CD4-positive, alpha-beta T cell treated with Interleukin-21 for 1 hour (primary cell): ENCODE results near the gene BUD31.
"Not testable (repeated sequence)": the region's sequence is repeated elsewhere in the genome, so short reads cannot be mapped to it uniquely, and the experiment has no call there.

Experiments
- DNase-seq: peaks from one replicate; pipeline ENCODE4 v3.0.0-alpha.2; 2020

Gene BUD31

DNA sequence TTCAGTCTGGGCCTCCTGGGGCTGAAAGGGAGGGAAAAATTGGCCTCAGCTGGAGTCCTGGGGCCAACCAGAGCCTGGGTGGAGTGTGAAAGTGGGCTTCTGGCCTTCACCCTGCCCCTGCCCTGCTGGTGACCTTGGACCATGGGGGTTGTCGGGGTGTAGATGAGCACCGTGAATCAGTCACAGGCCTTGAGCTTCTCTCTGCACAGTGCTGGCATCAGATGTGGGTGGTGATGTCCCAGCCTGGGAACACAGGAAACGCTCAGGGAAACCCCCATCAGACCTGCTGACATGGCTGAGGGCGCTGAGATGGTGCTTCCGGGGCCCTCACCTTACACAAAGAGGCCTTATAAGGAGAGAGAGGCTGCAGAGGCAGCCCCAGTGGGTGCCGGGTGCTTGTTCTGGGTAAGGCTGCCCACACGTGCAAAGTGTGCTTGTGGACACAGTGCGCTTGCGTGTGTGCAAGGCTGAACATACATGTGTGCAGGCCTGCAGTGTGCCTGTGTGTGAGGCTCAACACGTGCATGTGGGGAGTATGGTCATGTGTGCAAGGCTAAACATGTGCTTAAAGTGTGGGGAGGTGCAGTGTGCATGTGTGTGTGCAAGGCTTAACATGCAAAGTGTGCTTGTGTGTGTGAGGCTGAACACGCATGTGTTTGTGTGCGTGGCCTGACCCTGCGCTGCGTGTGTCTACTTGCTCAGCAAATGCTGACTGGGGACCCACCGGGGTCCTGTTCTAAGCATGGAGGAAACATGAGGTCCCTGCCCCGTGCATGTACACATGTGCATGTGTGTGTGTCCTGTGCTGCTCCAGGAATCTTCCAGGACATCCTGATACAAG is 27.7 kb upstream of the BUD31 start:
- DNase-seq: peak; percentile 96

DNA sequence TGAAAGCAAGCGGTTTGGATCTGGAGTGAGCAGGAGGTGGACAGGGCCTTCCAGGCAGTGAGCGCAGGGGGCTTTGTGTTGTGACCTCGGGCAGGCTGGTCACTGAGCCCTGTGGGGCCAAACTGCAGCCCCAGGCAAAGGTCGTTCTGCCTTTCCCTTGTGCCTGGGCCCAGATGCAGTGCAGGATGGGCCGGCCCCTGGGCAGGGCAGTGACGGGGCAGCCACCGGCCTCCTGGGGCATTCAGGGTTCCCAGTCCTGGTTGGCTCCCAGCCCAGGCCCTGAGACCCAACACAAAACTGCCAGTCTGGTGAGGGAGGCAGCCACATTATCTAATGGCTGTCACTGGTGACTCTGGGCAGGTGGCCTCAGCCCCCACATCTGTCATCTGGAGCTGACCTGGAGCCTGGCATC is 27.1 kb upstream of the BUD31 start:
- no peak for DNase-seq

DNA sequence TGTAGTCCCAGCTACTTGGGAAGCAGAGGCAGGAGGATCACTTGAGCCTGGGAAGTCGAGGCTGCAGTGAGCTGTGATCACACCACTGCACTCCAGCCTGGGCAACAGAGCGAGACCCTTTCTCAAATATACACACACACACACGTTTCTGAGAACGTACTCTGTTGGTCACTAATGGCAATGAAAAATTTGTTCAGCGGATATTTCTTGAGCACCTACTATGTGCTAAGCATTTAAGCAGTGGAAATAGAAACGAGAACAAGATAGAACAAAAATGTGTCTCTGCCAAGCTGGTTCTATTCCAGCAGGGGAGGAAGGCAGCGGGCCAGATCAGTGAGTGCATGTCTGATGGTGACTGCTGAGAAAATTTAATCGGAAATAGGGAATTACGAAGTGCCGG is 25.6 kb upstream of the BUD31 start:
- no peak for DNase-seq

DNA sequence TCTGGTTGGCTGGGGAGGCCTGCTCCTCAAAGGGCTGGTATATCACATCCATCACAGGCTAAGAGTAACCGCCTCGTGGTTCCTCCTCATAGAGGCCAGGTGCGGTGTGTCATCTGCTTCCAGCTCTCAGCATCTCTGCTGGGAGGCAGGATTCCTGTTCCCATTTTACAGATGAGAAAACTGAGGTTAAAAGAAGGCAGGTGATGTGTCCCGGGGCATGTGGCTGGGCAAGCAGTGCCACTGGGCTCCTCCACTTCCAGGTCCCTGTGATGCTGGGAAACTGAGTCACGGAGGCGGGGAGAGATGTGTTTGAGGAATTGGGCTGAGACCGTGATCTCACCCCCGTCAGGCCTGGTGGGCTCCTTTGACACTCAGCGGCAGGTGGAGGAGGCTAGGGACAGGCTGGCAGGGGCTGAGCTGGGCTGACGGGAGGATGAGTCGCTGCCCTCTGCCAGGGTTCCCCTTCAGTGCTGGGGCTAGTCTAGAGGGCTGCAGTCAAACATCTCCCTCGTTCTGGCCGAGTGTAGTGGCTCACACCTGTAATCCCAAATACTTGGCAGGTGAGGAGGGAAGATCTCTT is 24.9 kb upstream of the BUD31 start:
- no peak for DNase-seq

DNA sequence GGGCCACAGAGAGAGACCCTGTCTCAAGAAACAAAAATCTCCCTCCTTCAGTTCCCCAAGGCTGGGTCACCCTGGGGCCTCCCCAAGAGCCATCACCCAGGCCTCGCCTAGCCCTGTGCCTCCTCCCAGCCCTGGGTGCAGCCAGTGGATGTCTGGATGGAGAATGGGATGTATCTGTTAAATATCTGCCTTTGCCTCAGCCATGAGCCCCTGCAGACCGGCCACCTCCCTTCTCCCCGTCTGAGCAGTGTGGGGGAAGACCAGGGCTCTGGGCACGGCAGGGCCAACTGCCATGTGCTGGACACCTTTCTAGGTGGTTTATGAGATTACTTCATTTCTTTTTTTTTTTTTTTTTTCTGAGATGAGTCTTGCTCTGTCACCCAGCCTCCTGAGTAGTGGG is 24.2 kb upstream of the BUD31 start:
- no peak for DNase-seq

DNA sequence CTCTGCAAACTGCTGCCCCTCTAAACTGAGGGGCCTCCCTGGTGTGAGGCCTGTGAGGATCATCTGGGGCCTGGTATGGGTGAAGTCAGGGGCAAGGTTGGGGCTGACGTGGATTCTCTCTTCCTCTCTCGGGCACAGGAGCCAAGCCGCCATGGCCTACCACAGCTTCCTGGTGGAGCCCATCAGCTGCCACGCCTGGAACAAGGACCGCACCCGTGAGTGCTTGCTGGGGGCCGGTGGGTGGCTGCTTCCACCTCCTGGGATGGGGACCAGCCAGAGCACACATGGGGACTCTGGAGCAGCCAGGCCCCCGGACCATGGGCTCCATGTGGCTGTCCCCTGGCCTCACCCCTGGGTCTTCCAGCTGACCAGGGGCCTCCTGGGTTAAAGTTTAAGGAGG is 23.2 kb upstream of the BUD31 start:
- DNase-seq: no peak

DNA sequence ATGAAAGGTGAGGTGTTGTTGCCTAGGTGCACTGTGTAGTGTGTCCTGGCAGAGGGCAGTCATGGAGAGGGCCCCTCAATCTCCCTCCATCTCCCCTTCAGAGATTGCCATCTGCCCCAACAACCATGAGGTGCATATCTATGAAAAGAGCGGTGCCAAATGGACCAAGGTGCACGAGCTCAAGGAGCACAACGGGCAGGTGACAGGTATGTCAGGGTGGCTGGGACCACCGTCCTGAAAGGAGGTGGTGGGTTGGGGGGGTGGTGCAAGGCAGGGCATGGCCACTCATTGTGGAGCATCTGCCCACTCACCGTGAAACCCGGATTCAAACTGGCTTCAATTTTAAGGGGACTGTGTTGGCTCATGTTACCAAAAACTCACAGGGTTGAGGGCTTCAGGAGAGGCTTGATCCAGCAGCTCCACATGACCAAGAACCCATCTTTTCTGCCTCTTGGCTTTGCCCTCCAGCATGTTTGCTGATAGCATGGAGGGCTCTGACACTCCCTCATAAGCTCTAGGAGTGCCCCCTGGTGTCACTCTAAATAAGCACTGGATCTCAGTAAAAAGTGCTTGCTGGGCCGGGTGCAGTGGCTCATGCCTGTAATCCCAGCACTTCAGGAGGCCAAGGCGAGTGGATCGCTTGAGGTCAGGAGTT is 22.1 kb upstream of the BUD31 start:
- DNase-seq: peak; percentile 66

DNA sequence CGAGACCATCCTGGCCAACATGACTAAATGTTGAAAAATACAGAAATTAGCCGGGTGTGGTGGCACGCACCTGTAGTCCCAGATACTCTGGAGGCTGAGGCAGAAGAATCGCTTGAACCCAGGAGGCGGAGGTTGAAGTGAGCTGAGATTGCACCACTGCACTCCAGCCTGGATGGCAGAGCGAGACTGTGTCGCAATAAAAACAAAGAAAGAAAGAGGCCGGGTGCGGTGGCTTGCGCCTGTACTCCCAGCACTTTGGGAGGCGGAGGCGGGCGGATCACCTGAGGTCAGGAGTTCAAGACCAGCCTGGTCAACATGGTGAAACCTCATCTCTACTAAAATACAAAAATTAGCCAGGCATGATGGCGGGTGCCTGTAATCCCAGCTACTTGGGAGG is 21.5 kb upstream of the BUD31 start:
- DNase-seq: not testable (repeated sequence)

DNA sequence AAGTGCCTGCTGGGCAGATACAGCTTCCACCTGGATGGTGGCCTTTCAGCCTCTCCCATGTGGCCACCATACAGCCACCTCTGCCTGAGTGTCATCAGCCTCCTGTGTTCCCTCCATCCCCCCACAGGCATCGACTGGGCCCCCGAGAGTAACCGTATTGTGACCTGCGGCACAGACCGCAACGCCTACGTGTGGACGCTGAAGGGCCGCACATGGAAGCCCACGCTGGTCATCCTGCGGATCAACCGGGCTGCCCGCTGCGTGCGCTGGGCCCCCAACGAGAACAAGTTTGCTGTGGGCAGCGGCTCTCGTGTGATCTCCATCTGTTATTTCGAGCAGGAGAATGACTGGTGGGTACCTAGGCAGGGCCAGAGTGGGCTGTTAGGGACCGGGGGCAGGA is 20.9 kb upstream of the BUD31 start:
- DNase-seq: no peak

DNA sequence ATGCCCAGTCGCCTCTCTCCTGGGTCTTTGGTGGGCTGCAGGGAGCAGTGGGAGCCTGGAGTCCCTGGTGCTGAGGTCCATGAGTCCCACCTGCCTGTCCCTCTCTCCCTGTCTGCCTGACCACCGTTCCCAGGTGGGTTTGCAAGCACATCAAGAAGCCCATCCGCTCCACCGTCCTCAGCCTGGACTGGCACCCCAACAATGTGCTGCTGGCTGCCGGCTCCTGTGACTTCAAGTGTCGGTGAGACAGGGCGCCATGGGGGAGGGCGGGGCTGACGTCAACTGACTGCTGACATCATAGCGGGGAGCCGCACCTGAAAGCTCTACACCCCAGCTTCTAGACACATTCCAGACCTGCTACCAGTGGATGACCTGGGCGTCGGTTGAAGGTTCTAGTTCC is 19.0 kb upstream of the BUD31 start:
- no peak for DNase-seq

DNA sequence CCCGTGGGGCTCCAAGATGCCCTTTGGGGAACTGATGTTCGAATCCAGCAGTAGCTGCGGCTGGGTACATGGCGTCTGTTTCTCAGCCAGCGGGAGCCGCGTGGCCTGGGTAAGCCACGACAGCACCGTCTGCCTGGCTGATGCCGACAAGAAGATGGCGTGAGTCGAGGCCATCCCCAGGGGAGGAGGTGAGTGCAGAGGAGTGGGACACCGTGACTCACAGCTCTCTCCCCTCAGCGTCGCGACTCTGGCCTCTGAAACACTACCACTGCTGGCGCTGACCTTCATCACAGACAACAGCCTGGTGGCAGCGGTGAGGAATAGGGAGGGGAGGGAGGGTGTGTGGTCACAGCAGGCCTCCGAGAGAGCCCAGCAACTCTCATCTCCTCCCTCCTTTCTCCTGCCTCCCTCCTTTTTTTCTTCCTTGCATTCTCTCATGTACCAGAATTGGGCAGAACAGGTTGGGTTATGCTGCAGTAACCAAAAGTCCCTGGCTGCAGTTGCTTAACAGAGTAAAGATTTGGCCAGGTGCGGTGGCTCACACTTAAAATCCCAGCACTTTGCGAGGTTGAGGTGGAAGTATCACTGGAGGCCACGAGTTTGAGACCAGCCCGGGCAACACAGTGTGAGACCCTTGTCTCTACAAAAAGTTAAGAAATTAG is 17.7 kb upstream of the BUD31 start:
- DNase-seq: no peak

DNA sequence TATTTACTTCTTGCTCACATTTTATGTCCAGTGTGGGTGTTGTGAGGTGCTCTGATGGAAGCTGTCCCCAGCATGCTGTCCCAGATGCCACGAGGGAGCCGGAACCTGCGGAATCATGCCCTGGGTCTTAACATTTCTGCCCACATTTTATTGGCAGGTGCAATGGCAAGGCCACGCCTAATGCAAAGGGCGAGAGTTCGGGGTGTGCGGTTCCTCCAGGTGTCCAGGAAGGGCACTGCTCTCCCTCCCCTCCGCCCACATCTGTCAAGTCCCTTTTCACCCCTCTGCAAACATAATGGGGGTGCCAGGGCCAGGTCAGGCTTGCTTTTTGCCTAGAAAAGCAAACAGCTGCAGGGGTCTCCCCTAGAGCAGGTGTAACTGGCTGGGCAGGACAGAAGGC is 16.7 kb upstream of the BUD31 start:
- no peak for DNase-seq

DNA sequence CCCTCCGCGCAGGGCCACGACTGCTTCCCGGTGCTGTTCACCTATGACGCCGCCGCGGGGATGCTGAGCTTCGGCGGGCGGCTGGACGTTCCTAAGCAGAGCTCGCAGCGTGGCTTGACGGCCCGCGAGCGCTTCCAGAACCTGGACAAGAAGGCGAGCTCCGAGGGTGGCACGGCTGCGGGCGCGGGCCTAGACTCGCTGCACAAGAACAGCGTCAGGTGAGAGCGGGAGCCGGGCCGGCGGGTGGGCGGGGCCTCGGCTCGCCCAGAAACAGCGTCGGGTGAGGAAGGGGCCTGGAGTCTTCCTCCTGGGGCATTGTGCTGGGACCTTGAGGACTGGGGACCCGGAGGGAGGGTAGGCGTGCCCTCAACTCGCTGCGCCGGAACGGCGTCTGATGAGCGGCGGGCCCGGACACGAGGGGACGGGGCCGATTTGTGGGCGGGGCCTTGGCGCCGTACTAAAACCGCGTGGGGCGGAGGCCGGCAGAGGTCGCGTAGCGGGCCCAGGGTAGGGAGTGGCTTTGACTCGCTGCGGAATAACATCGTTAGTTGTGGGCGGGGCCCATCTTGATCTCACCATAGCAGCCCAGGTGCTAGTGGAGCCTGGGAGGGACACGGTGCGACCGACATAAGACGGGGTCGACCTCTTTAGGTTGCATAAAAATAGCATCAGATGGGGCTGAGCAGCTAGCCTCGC is 16.0 kb upstream of the BUD31 start:
- DNase-seq: peak; percentile 90

DNA sequence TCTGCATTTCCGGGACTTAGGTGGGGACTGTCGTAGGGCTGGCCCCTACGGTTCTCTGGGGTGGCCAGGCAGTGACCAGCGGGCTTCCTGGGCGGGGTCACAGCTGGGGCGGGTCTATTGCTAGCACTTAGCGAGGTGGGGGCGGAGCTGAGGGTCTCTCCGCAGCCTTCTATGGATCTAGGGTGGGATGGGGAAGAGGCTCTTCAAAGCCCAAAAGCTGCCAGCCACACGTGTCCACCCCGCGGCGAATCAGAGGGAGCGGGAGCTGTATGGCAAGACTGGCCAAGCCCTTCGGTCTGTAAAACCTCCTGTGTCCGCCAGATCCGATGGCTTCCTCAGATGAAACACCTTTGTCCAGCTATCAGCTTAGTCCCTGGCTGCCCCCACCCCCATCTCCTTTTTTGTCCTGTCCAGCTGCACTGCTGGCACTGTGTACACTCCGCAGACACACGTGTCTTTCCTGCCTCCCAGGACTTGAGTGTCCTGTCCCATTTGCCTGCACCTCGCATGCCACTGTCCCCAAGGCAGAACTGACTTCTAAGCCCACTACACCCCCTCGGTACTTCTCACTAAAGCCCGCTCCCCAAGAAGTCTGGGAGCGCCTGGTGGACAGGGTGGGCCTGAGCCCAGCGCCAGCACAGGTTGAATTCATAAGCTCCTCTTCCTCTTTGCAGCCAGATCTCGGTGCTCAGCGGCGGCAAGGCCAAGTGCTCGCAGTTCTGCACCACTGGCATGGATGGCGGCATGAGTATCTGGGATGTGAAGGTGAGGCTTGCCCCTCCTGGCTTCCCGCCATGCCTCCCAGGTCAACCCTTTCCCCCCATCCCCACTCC is 15.2 kb upstream of the BUD31 start:
- DNase-seq: no peak

DNA sequence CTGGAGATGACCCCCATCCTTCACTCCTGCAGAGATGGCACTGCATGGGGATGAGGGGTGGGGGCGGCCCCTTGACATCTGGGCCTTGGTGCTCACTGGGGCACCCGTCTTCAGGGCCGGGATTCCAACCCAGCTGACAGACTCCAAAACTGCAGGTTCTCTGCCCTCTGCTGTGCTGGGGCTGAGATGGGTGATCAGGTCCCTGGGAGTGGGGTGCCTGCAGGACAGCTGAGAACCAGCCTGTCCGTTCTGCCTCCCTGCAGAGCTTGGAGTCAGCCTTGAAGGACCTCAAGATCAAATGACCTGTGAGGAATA is 14.6 kb upstream of the BUD31 start:
- DNase-seq: no peak

DNA sequence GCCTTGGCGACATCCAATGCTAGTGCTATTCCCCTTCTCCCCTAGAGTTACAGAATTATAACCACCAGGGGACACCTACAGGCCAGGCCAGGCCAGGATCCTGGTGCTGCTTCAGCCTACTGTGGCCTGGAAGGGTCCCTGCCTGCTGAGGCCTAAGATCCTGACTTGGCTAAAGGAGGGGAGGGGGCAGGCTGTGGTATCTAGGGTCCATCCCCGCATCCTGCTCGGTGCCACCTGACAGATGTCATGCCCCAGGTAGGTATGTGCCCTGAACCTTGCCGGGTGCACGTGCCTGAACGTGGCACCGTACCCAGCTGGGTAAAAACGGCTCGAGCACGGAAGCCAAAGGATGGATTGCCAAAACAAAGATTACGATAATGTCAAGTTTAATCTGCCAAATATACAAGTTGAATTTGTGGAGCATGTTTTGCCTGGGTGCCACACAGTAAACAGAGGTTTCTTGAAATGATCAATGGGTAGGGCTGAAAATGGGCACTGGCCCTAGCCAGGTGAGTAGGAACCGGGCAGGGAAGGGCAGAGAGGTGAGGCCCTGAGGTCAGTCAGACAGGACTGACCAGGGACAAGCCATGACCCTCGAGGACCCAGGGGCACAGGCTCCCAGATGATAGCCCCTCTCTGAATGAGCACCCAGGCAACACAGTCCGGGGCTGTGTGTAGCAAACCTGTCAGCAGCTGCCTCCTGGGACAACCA is 13.0 kb upstream of the BUD31 start:
- DNase-seq: no peak

DNA sequence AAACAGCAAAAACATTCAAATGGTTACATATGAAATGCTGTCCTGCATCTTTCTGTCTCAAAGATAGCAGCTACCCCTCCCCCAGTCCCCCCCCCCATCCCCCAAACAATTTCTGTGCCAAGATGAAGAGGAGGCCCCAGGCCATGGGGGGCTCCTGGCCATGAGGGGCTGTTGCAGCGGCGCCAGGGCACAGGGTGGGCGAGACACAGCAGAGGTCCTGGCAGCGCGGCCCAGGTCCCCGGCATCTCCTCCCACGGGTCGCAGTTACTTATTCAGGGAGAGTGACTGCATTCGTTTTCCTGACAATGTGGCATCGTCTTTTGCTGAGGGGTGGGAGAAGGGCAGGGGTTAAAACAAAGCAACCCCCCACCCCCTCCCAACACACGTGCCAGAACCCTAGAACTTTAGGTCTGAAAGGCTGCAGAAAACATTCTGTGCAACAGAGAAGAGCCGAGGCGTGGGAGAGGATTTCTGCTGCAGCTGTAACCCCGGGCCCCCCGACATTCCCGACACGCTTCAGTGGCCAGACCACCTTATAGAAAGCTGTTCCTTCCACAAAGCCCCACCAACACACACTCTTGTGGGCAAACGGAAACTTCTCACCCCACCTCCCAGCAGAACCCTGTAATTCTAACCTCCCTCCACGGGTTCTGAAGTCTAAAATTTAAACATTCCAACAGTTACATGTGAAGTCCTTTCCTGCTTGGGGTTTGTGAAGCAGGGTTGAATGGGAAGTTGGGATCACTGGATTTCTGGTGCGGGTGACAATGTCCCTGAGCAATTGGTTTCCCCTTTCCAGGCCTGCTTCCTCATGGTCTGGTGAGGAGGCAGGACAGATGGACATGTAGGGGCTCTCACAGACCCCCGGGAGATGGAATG is 12.1 kb upstream of the BUD31 start:
- no peak for DNase-seq

DNA sequence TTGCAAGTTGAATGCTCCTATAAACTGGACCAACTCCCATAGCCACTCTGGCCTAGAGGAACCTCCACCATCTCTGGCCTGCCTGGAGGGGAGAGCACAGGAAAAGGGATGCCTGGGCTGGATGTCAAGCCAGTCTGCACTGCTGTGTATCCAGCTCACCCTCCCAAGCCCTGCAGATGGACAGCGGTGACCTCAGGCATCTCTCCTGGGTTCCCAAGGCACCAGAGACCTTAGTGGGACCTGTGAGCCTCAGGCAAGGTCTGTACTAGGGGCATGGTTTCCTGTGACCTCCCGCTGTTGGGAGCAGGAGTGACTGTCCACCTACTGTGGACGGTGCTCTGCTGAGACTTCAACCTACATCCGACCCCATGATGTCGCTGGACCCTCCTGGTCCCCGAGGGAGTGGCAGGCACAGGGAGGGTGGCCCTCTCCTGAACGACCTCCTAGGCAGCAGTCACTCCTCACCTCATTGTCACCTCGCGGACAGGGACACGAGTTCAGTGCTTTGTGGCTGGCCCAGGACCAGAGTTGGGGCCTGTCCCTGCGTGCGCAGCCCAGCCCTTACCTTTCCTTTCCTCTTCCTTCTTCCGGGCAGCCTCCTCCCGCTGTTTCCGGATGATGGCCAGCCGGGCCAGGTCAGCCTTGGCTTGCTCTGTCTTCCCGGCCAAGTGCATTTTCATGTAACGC is 11.3 kb upstream of the BUD31 start:
- no peak for DNase-seq

DNA sequence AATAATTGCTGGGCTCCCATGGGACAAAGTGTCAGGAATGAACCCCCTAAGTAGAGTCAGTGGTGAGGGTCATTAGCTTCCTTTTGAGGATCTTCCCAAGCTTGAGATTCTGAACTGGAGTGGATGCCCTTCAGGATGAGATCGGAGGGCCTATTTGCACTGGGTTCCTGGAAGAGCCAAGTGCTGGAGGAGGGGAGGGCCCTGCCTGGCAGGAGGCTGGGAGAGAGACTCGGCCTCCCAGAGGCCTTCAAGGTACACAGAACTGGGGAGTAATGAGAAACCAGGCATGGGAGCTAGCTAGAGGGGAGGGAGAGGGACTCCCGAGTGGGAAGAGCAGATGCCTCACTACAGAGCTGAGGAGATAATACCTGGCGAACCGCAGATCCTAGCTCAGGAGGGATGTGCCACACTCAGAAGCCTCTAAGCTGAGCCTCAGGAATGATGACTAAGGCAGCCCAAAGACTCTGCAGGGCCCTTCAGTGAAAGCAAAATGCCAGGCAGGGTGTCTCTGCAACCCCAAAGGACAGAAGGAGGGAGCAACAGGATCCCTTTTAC is 9.8 kb upstream of the BUD31 start:
- no peak for DNase-seq

DNA sequence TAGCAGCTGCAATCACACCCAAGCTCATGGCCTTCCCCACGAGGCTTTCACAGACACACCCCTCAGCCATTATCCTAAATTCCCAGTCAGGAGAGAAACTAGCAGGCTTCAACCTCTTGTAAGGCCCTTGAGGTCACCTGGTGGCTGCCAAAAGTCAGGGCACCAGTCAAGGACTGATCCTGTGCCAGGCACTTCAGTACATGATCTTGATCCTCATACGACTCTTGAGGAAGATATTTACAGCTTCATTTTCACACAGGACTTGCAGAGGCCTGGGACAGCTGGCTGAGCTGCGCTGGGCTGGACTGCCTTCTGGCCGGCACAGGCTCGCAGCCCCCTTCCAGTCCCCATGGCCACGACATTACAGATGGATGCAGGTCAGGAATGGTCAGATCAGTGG is 9.2 kb upstream of the BUD31 start:
- DNase-seq: no peak
